Measurements from ENCODE around the gene FLRT3.

The FLRT3 gene

DNA sequence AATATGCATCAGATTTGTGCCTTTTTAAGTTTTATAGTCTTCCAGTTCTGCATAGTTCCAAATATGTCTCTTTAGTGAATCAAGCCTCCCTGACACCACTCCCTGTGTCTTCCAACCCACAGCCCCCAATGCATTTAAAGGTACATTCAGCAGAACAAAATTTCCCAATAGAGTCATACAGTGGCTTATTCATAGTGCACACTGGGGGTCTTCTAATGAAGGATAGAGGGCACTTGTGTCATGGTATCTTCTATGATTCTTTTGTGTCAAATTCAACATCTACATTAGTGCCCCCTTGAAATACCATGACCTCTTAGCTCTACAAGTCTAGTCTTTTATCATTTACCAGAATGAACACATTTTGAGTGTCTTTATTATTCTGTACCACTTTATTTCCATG, 33.8 kb downstream of the FLRT3 start:
- DNase-seq = no peak
- no peak overlapping the region for H3K4me3 ChIP-seq (ENCODE audit: low read depth, low read length)
- TF ChIP-seq, protein P1, sequence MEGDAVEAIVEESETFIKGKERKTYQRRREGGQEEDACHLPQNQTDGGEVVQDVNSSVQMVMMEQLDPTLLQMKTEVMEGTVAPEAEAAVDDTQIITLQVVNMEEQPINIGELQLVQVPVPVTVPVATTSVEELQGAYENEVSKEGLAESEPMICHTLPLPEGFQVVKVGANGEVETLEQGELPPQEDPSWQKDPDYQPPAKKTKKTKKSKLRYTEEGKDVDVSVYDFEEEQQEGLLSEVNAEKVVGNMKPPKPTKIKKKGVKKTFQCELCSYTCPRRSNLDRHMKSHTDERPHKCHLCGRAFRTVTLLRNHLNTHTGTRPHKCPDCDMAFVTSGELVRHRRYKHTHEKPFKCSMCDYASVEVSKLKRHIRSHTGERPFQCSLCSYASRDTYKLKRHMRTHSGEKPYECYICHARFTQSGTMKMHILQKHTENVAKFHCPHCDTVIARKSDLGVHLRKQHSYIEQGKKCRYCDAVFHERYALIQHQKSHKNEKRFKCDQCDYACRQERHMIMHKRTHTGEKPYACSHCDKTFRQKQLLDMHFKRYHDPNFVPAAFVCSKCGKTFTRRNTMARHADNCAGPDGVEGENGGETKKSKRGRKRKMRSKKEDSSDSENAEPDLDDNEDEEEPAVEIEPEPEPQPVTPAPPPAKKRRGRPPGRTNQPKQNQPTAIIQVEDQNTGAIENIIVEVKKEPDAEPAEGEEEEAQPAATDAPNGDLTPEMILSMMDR (IDR thresholded peaks at IDR 0.05; ENCODE audit: low read depth, low read length, missing control alignments) = no peak
- H3K27ac ChIP-seq = no peak overlapping the region
- no peaks in the 10 kb centered on the region for H3K27me3 ChIP-seq (replicated peaks)
- no peaks in the 10 kb centered on the region for H3K36me3 ChIP-seq (replicated peaks)
- in situ Hi-C loops (cut with HindIII; ENCODE audit: low pct_ligation_motif_present, low sequenced_read_pairs) = no loop called here

DNA sequence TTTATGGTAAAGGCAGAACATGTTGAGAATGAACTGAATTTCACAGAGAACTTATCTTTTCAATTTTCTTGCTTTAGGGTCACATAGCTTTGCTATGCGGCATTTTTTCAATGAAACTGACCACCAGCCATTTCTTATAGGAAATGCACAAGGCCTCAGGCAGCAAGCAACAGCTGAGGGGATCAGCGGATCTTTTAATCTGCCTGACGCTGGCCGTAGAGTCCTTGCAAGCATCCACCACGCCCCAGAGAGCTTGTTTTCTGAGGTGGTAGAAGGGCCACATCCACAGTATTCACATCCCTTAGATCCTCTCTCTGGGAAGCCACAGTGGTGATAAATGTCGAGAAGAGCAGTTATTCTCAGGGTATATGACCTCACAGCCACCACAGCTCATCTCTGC, 34.3 kb downstream of the FLRT3 start:
- in situ Hi-C loops (cut with HindIII; ENCODE audit: low pct_ligation_motif_present, low sequenced_read_pairs) = no loop called here
- H3K27ac ChIP-seq = no peak overlapping the region
- DNase-seq = no peak
- no peaks in the 10 kb centered on the region for H3K36me3 ChIP-seq (replicated peaks)
- H3K4me3 ChIP-seq (ENCODE audit: low read depth, low read length) = no peak overlapping the region
- H3K27me3 ChIP-seq (replicated peaks) = no peaks in the 10 kb centered on the region
- TF ChIP-seq, protein P1 (IDR thresholded peaks at IDR 0.05; ENCODE audit: low read depth, low read length, missing control alignments) = no peak

DNA sequence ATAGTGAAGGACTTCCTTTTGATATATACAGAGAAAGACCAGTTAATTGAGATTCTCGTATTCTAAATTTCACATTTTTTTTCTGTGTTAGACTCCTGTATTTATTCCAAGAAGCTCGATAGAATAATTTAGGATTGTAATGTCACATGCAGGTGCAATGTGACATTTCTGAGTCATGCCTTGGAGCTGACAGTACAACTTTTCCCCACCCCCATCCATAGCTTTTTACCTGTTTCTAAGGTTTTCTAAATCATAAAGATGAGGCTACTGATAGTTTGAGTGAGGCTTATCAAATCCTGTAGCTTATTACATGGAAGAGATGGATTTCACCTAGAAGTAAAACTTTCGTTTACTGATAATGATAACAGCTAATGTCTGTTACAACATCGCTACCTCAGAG, 37.6 kb downstream of the FLRT3 start:
- in situ Hi-C loops (cut with HindIII; ENCODE audit: low pct_ligation_motif_present, low sequenced_read_pairs) = no loop called here
- TF ChIP-seq, protein P1 (IDR thresholded peaks at IDR 0.05; ENCODE audit: low read depth, low read length, missing control alignments) = no peak
- no peaks in the 10 kb centered on the region for H3K27me3 ChIP-seq (replicated peaks)
- no peak for DNase-seq
- no peak overlapping the region for H3K27ac ChIP-seq
- no peaks in the 10 kb centered on the region for H3K36me3 ChIP-seq (replicated peaks)
- H3K4me3 ChIP-seq (ENCODE audit: low read depth, low read length) = no peak overlapping the region

DNA sequence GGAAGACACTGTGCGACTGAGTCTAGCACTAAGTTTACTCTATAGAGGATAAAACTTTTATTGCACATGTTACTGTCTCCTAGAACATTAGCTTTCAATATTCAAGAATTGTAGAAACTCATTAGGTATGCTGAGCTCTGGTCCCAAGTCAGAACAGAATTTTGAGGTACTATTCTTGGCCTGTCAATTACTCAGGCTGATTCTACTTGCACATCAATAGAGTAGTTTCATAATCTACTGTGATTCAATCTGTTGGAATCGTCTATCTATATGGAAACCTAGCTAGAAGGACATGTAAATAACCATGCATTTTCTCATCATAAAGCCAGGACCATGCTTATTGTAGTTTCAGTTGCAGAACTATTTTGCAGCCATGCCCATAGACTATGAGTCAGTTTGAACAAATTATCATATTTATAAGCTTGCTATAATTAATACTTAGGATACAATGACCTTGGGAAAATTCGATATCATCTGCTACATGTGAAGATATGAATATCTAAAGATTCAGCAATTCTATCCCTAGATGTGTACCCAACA, 41.6 kb downstream of the FLRT3 start:
- no peak for DNase-seq
- TF ChIP-seq, protein P1 (IDR thresholded peaks at IDR 0.05; ENCODE audit: low read depth, low read length, missing control alignments) = no peak
- Histone ChIP-seq H3K36me3 (replicated peaks) (no peaks in the 10 kb centered on the region), H3K4me3 (ENCODE audit: low read depth, low read length) (no peak overlapping the region), H3K27ac (no peak overlapping the region), H3K27me3 (replicated peaks) (no peaks in the 10 kb centered on the region)
- in situ Hi-C loops (cut with HindIII; ENCODE audit: low pct_ligation_motif_present, low sequenced_read_pairs) = no loop called here

DNA sequence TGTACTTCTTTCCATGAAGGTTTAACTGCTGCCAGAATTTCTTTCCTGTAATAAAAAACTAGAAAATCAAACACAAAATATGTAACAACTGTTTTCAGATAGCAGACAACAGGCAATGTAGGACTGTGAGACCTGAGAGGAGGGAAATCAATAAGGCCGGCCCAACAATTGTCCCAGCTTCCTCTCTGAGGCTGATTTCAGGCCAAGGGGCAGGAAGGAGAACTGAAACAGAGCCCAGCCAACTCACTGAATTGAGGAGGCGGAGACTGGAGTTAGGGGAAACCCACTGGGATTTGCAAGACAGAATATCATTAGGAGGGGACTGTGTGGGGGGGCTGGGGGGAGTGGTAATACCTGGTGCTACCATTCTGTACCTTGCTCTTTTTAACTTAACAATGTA, 42.2 kb downstream of the FLRT3 start:
- TF ChIP-seq, protein P1 (IDR thresholded peaks at IDR 0.05; ENCODE audit: low read depth, low read length, missing control alignments) = no peak
- Histone ChIP-seq H3K27ac (no peak overlapping the region), H3K27me3 (replicated peaks) (no peaks in the 10 kb centered on the region), H3K4me3 (ENCODE audit: low read depth, low read length) (no peak overlapping the region), H3K36me3 (replicated peaks) (no peaks in the 10 kb centered on the region)
- in situ Hi-C loops (cut with HindIII; ENCODE audit: low pct_ligation_motif_present, low sequenced_read_pairs) = no loop called here
- no peak for DNase-seq

DNA sequence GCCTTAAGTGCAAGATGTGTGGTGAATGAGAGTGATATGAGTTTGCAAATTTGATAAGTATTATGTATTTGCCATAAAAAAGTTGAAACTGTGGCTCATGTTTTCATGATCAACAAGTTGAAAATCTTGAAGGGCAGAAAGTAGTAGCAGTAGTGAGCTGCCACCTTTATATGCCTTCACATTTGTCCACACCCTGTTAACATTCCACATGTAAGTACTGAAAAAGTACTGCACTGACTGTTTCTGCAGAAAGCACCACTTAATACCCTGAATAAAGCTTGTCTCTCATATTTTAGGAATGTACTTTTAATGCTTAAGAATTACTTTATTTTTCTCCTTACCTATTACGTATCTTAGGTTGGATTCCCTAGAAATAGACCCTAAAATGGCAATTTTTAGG, 45.9 kb downstream of the FLRT3 start:
- no peak overlapping the region for H3K4me3 ChIP-seq (ENCODE audit: low read depth, low read length)
- in situ Hi-C loops (cut with HindIII; ENCODE audit: low pct_ligation_motif_present, low sequenced_read_pairs) = no loop called here
- H3K27me3 ChIP-seq (replicated peaks) = no peaks in the 10 kb centered on the region
- no peaks in the 10 kb centered on the region for H3K36me3 ChIP-seq (replicated peaks)
- DNase-seq = no peak
- H3K27ac ChIP-seq = no peak overlapping the region
- TF ChIP-seq, protein P1 (IDR thresholded peaks at IDR 0.05; ENCODE audit: low read depth, low read length, missing control alignments) = no peak
